Stimulated activated CD8-positive, alpha-beta memory T cell treated with anti-CD3 and anti-CD28 coated beads, Interleukin-12 subunit alpha, Interleukin-12 subunit beta, amount 100 ng/mL, for 24 hours (primary cell): ENCODE results near the gene PRDM5.

Source experiments
- DNase-seq: peaks from one replicate; pipeline ENCODE4 v3.0.0-alpha.2; 2020; ENCODE audit errors: extremely low read depth

The PRDM5 gene

GRCh38 chr4:120819805-120820437 is 102.6 kb downstream of the PRDM5 start:
- DNase-seq, result no peak

GRCh38 chr4:120816296-120816965 is 106.1 kb downstream of the PRDM5 start:
- DNase-seq, result no peak

- DNase-seq, result no peak
These were observed 107.2 kb downstream of the PRDM5 start for GRCh38 chr4:120815361-120815760.

- DNase-seq, result no peak
These were observed 107.6 kb downstream of the PRDM5 start for GRCh38 chr4:120814886-120815285.

GRCh38 chr4:120812216-120812615 is 110.3 kb downstream of the PRDM5 start:
- DNase-seq, result no peak

GRCh38 chr4:120809518-120809917 is 113.0 kb downstream of the PRDM5 start:
- DNase-seq, result no peak

GRCh38 chr4:120808475-120809141 is 113.9 kb downstream of the PRDM5 start:
- DNase-seq, result no peak

GRCh38 chr4:120801137-120801758 is 121.3 kb downstream of the PRDM5 start:
- no peak for DNase-seq

GRCh38 chr4:120798570-120798969 is 124.0 kb downstream of the PRDM5 start:
- no peak for DNase-seq

- no peak for DNase-seq
These were observed 126.3 kb downstream of the PRDM5 start for GRCh38 chr4:120796271-120796670.

GRCh38 chr4:120785202-120785601 is 137.3 kb downstream of the PRDM5 start:
- DNase-seq, result no peak

- no peak for DNase-seq
These were observed 145.1 kb downstream of the PRDM5 start for GRCh38 chr4:120777459-120777858.

GRCh38 chr4:120775431-120775830 is 147.1 kb downstream of the PRDM5 start:
- no peak for DNase-seq

GRCh38 chr4:120773641-120774040 is 148.9 kb downstream of the PRDM5 start:
- DNase-seq, result no peak

- DNase-seq, result no peak
These were observed 150.6 kb downstream of the PRDM5 start for GRCh38 chr4:120771907-120772306.

- no peak for DNase-seq
These were observed 151.6 kb downstream of the PRDM5 start for GRCh38 chr4:120770897-120771296.

- no peak for DNase-seq
These were observed 153.3 kb downstream of the PRDM5 start for GRCh38 chr4:120769227-120769626.

GRCh38 chr4:120765260-120765680 is 157.3 kb downstream of the PRDM5 start:
- no peak for DNase-seq

- no peak for DNase-seq
These were observed 158.9 kb downstream of the PRDM5 start for GRCh38 chr4:120763650-120764049.

GRCh38 chr4:120761070-120761469 is 161.5 kb downstream of the PRDM5 start:
- DNase-seq, result no peak

GRCh38 chr4:120760047-120760446 is 162.5 kb downstream of the PRDM5 start:
- DNase-seq, result no peak

GRCh38 chr4:120755864-120756263 is 166.7 kb downstream of the PRDM5 start:
- DNase-seq, result no peak

GRCh38 chr4:120754590-120754989 is 167.9 kb downstream of the PRDM5 start:
- no peak for DNase-seq
